ENCODE results near the gene CLEC7A.
A peak's percentile ranks its signal among the peaks of the same experiment; 100 is the strongest.

The CLEC7A gene

GRCh38 chr12:10130042-10130441 is at the start of gene CLEC7A:
Gene CLEC7A, minus strand, starts transcription at chr12:10130199. Its CDS starts 117 bp downstream, at chr12:10130082.
- peak; percentile 21 for DNase-seq

DNA sequence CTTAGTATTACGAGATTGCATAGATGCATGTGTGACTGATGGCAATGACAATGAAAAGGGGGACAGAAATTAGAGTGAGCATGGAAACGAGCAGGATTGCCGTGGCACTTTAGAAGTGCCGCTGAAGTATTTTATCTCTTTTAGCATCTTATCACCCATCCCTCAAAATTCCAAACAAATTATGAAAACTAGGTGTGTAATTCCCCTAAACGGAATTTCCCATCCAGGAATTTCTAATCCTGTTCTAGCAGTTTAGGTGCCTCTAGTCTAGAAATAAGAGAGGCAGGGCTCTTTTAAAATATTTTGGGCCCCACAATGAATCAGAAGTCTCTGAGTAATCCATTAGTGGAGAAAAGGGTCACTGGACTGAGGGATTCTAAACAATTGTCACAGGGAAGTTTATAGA is 49.8 kb upstream of the CLEC7A start:
- no peak for DNase-seq

GRCh38 chr12:10178821-10179220 is 48.8 kb upstream of the CLEC7A start, which contains the start of gene TMEM52B:
Gene TMEM52B, plus strand, starts transcription at chr12:10179032. Its CDS starts 543 bp downstream, at chr12:10179575.
- no peak for DNase-seq

- DNase-seq: no peak
Observed at GRCh38 chr12:10175846-10176636, 46.0 kb upstream of the CLEC7A start.

DNA sequence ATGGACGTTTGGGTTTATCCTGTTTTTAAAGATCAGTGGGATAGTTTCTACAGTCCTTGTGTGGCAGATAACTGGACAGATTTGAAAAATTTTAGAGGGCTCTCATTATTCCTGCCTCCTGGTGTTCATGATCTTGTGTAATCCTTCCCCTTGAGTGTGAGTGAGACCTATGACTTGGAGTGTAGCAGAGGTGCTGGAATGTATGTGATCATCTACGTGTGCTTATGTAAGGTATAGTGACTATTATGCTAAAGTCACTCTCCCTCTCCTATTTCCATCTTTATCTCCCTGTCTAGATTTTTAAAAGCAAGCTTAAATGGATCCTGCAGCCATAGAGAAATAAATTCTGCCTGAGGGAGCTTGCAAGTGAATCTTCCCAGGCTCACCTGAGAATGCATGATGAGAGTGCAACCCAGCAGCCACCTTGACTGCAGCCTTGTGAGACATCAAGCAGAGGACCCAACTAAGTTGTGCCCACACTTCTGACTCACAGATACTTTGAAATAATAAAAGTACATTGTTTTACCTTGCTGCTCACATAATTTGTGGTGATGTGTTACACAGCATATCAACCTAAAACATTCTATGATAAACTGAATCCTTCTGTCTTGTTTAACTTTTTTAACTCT is 45.1 kb upstream of the CLEC7A start:
- no peak for DNase-seq

DNA sequence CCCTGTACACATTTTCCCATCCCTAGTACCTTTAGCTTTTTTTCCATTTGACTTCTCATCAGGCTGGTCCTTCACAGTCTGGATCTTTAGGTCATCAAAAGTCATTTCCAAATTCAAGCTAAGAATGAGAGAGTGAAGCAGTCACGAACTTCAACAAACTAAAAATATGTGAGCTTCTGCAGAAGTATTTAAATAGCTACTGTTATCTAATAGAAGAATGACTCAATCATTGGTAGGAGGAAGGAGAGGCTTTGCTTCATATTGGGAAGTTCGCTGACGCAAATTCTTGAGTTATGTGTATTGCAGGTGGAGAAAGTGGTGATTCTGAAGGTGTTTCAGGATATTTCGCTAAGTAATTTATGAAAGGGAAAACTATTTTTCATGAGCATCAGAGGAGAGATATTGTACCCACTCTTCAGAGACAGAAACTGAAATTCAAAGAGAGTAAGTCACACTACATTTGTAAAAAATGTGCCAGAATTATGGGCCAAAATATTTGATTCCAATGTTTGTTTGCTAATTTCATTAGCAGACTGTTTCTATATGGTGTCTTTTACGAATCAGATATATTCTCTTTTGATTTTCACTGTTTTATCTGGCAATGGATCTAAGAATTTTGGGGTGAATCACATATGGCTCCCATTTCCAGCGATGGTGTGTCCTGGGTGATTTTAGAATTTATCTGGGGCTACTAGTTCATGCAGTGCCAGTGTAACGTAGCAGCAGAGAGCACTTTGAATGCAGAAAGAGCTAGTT is 42.2 kb upstream of the CLEC7A start, which contains the start of gene OLR1:
OLR1 (minus strand) TSS at position 160 of the 756 bp plus-strand sequence; CDS start at position 105, 55 bp downstream.
- no peak for DNase-seq

DNA sequence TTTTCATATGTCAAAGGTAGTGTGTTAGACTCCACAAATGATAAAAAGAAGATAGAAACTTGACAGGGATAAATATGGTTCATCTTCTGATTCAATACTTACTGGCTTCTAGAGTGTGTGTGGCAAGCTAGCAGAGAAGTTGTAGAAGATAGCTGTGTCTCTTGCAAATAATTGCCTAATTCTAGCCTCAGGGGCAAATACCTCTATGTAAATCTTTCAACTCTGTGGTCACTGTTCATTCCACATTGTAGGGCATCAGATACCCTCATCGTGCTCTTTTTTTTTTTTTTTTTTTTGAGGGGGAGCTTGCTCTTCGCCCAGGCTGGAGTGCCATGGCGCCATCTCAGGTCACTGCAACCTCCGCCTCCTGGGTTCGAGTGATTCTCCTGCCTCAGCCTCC is 40.2 kb upstream of the CLEC7A start:
- DNase-seq: no peak

GRCh38 chr12:10169104-10169503 is 39.1 kb upstream of the CLEC7A start:
- DNase-seq: no peak

GRCh38 chr12:10167599-10167998 is 37.6 kb upstream of the CLEC7A start:
- peak; percentile 16 for DNase-seq

DNA sequence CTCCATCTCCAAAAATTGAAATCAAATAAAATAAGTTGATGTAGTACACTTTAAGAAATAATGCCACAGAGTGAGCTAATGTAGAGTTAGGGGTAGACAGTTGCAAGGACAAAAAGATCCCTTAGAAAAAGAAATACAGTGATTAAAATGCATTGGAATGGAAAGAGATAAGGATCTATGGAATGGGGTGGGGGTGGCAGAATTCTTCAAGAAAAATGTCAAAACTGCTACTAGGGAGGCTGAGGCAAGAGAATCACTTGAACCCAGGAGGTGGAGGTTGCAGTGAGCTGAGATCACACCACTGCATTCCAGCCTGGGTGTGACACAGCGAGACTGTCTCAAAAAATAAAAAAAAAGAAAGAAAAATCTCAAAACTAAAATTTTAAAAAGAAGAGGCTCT is 35.4 kb upstream of the CLEC7A start:
- DNase-seq: no peak

DNA sequence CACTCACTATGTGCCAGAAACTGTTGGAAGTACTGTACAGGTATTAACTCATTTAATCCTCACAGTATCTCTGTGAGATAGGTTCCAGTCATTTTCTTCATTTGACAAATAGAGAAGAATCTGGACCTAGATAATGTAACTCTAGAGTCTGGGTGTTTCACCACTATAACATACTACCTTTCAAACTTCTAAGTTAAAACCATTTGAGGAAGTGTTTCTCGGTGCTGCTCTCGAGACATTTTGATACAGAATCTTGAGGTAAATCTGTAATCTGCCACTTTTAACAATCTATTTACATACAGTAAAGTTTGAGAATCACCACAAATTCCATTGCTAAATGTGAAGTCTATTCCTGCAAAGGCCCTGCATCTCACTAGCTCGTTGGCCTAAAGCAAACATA is 33.1 kb upstream of the CLEC7A start:
- no peak for DNase-seq

DNA sequence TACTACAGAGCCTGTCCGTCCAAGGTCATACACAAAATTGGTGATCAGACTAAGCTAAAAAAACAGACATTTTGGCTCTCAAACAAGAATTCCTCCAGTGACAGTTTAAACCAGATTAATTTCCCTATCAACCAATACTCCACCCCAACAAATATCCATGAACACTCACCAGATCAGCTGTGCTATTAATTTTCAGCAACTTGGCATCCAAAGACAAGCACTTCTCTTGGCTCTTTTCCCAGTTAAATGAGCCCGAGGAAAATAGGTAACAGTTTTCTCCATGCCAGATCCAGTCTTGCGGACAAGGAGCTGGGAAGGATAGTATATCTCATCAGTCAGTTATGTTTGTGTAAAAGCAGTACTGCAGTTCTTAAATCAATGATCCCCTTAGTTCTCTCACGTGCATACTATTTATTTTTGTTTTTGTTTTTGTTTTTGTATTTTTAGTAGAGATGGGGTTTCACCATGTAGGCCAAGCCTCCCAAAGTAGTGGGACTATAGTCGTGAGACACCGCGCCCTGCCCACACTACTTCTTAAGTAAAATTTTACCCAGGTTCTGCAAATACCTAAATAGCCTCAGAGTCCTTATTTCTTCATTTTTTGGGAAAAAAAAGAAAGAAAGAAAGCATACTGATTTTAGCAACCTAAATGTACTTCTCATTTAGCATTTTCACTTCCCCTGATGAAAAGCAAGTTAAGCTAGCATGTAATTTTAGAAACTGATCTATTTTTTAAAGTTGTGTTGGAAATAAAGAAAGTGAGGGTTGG is 30.8 kb upstream of the CLEC7A start:
- DNase-seq: no peak

GRCh38 chr12:10159280-10159679 is 29.3 kb upstream of the CLEC7A start:
- DNase-seq: no peak

DNA sequence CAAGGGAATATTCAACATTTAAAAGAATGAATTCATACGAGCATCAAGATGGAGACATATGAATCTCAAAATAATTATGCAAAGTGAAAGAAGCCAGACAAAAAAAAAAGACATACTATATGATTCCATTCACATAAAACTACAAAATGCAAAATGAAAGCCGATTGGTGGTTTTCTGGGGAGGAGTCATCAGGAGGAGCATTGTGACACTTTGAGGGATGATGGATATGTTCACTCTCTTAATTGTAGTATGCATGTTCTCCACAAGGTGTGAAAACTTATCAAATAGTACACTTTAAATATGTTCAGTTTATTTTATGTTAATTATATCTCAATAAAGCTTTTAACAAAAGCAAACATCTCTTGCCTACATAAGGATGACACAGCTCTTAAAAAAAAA is 28.4 kb upstream of the CLEC7A start:
- peak; percentile 10 for DNase-seq

DNA sequence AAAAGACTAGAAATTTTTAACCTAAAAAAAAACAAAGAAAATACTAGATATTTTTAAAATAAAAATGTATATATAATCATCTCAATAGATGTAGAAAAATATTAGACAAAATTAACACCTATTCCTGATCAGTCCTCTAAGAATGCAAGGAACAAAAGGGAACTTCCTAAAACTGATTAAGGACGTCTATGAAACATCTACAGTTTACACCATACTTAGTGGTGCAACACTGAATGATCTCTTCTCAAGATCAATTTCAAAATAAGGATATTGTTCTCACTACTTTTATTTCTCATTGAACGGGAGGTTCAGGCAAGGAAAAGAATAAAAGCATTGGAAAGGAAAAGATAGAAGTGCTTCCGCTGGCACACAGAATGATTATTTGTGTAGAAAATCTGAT is 26.0 kb upstream of the CLEC7A start:
- no peak for DNase-seq

DNA sequence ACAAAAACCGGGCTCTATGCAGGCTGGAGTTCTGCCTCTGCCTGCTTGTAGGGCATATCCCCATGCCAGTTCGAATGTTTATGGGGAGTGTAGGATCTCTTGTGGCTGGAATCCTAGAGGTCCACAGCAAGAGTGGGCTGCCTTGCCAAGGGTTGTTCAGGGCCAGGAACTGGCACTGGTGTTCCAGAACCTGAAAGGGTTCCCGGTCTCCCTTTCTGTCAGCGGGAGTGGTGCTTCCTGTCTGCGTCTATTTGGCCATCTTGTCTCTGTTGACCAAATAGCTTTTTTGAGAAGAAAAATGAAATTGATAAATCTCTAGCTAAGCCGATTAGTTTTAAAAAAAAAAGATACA is 24.1 kb upstream of the CLEC7A start:
- DNase-seq: no peak

DNA sequence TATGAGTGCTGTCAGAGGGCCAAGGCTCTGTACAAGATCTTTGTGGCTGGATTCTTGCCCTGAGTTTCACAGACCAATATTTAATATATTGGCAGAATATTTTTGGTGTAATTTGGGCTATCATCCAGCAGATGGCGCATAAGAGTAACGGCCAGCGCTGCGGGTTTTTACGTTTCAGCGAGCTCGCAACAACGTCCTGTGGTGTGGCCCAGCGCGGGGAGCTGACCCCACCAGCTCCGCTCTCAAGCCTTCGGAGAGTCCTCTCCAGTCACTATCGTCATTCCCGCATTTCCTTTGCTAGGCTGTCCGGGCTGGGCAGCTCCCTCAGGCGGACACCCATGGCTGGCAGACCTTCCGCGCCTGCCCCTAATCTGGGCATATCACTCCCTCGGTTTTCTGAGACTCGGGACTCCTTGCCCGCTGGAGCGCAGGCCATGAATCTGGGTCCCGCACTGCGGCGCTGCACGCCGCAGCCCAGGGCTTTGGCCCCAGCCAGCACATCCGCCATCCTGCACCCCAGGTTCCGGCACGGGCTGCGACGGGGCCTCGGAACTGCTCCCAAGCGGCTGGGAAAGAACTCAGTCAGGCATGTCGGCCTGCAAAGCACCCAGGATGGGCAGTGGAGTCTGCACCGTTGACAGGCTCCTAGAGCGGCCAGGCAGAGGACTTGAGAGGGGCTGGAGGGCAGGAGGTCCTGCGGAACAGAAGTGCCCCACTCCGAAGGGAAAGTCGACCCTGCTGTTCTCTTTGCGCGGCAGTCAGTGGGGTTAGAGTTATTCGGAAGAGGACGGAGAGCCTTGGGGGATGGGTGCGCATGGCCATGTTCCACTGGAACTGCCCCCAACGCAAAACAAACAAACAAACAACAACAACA is 23.5 kb upstream of the CLEC7A start:
- DNase-seq: peak; percentile 74

DNA sequence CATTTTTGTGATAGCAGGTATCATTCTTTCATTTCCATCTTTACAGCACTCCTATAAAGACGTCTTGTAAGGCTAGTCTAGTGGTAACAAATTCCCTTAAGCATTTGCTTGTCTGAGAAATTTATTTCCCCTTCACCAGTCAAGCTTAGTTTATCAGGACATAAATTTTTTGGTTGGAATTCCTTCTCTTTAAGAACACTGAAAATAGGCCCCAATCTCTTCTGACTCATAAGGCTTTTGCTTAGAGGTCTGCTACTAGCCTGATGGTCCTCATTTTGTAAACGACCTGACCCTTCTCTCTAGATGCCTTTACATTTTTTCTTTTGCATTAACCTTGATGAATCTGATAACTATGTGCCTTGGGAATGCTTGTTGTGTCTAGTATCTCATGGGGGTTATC is 21.6 kb upstream of the CLEC7A start:
- DNase-seq: no peak

DNA sequence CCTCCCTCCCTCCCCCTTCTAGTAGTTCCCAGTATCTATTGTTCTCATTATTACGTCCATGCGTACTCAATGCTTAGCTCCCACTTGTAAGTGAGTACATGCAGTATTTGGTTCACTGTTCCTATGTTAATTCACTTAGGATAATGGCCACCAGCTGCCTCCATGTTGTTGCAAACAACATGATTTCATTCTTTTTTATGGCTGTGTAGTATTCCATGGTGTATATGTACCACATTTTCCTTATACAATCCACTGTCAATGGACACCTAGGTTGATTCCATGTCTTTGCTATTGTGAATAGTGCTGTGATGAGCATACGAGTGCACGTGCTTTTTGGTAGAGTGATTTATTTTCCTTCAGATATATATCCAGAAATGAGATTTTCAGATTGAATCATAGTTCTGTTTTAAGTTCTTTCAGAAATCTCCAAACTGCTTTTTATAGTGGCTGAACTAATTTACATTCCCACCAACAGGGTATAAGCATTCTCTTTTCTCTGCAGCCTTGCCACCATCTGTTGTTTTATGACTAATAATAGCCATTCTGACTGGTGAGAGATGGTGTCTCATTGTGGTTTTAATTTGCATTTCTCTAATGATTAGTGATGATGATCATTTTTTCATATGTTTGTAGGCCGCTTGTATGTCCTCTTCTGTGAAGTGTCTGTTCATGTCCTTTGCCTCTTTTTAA is 17.9 kb upstream of the CLEC7A start:
- DNase-seq: no peak

GRCh38 chr12:10142976-10143589 is 13.1 kb upstream of the CLEC7A start:
- no peak for DNase-seq

DNA sequence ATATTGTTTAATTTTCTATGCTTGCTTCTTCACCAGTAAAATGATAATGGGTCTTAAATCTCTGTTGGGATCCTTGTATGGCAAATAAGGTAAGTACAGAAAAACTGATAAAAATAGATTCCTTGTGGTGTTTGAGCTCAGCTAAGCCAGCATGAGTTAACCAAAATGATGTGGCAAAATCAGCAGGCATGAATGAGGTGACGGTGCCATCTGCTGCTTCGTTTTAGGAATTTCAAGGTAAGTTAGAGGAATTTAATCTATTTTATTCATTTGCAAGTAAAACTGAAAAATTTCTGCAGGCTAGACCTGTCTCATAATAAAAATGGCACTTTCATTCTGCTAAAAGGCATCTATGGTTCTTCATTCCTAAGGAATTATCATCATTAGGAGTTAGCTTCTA is 10.0 kb upstream of the CLEC7A start:
- peak; percentile 60 for DNase-seq

Data from CD4-positive, alpha-beta T cell treated with Interleukin-21 for 1 hour (primary cell).